ENCODE measurements around the gene GTPBP10.

DNA sequence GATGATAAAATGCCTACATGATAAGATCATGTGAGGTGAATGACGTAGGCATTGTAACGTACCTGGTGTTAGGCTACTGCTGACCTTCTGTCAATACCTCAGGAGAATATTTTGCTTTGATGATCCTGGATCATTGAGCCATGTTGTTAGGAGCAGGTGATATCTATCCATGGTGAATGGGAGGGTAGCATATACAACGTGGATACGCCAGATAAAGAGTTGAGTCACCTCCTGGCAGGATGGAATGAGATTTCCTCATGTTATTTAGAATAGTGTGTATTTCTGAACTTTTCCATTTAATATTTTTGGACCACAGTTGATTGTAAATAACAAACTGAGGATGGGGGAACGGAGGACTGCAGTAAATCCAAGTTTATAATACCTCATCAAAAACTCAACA lies 45.0 kb downstream of the GTPBP10 start:
- TF ChIP-seq, protein P1, sequence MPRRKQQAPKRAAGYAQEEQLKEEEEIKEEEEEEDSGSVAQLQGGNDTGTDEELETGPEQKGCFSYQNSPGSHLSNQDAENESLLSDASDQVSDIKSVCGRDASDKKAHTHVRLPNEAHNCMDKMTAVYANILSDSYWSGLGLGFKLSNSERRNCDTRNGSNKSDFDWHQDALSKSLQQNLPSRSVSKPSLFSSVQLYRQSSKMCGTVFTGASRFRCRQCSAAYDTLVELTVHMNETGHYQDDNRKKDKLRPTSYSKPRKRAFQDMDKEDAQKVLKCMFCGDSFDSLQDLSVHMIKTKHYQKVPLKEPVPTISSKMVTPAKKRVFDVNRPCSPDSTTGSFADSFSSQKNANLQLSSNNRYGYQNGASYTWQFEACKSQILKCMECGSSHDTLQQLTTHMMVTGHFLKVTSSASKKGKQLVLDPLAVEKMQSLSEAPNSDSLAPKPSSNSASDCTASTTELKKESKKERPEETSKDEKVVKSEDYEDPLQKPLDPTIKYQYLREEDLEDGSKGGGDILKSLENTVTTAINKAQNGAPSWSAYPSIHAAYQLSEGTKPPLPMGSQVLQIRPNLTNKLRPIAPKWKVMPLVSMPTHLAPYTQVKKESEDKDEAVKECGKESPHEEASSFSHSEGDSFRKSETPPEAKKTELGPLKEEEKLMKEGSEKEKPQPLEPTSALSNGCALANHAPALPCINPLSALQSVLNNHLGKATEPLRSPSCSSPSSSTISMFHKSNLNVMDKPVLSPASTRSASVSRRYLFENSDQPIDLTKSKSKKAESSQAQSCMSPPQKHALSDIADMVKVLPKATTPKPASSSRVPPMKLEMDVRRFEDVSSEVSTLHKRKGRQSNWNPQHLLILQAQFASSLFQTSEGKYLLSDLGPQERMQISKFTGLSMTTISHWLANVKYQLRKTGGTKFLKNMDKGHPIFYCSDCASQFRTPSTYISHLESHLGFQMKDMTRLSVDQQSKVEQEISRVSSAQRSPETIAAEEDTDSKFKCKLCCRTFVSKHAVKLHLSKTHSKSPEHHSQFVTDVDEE (CRISPR knock-in tag; IDR thresholded peaks at IDR 0.05) = no peak
- TF ChIP-seq RARB (CRISPR knock-in tag; IDR thresholded peaks at IDR 0.05) = no peak
- TF ChIP-seq OSR1 (CRISPR knock-in tag; IDR thresholded peaks at IDR 0.05) = no peak
- no peak for TF ChIP-seq TOX (CRISPR knock-in tag; IDR thresholded peaks at IDR 0.05; ENCODE audit: borderline replicate concordance)

Measured in SK-N-SH treated with all-trans-retinoic acid at 6 μM for 48 hours (cell line).